ENCODE results near the gene TMEM232. TPM values are rescaled to one million over a fixed set of nuclear protein-coding genes. Genes with fewer than 3 reads are reported as not detected.

Gene TMEM232
- total RNA-seq, 4 donors from 2014 or later = 0.53 to 3.1 (median 1.5) TPM

DNA sequence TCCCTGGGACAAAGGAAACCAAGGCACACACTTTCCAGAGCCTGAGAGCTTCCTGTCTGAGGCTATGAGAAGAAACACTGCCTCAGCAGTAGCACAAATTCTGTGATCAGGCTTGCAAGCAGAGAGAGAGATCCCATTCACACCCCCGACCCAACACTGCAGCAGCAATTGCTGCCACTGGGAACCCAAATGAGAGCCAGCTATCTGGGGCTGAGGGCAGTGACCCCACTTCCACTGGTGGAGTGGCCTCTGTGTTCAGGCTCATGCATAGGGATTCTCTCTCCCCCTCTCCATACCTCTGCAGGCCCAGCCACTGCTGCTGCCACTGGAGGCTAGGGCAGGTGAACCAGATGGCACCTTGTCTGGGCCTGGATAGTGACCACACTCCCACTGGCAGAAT is 95.2 kb downstream of the TMEM232 start:
- intact Hi-C loops (cut with DNase I) = no loop called here
- DNase-seq = no peak
- no CpG with 5 or more reads among the region's 1 CpG for WGBS, 2 donors
- TF ChIP-seq POLR2A (IDR thresholded peaks at IDR 0.05) (no peak), CTCF (IDR thresholded peaks at IDR 0.05) (no peak)
- Histone ChIP-seq H3K27ac (no peak overlapping the region), H3K9me3 (no peaks in the 10 kb centered on the region), H3K27me3 (no peaks in the 10 kb centered on the region), H3K4me3 (no peak overlapping the region), H3K4me1 (no peaks in the 10 kb centered on the region), H3K36me3 (no peaks in the 10 kb centered on the region)

DNA sequence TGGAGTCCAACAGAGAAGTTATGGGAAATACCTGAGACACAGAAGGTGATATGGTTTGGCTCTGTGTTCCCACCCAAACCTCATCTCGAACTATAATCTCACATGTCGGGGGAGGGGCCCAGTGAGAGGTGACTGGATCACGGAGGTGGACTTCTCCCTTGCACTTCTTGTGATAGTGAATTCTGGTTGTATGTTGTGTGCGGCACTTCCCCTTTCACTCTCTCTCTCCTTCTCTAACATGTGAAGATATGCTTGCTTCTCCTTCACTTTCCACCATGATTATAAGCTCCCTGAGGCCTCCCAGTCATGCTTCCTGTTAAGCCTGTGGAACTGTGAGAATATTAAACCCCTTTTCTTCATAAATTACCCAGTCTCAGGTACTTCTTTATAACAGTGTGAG is 96.1 kb downstream of the TMEM232 start:
- H3K27ac ChIP-seq = no peak overlapping the region
- 89 to 92% methylated on average over 4 of the region's 4 CpGs for WGBS, 2 donors
- H3K27me3 ChIP-seq = no peaks in the 10 kb centered on the region
- intact Hi-C loops (cut with DNase I) = no loop called here
- no peaks in the 10 kb centered on the region for H3K4me1 ChIP-seq
- no peak for DNase-seq
- no peak for TF ChIP-seq POLR2A (IDR thresholded peaks at IDR 0.05)
- no peak for TF ChIP-seq CTCF (IDR thresholded peaks at IDR 0.05)
- H3K9me3 ChIP-seq = no peaks in the 10 kb centered on the region
- H3K36me3 ChIP-seq = no peaks in the 10 kb centered on the region
- H3K4me3 ChIP-seq = no peak overlapping the region

DNA sequence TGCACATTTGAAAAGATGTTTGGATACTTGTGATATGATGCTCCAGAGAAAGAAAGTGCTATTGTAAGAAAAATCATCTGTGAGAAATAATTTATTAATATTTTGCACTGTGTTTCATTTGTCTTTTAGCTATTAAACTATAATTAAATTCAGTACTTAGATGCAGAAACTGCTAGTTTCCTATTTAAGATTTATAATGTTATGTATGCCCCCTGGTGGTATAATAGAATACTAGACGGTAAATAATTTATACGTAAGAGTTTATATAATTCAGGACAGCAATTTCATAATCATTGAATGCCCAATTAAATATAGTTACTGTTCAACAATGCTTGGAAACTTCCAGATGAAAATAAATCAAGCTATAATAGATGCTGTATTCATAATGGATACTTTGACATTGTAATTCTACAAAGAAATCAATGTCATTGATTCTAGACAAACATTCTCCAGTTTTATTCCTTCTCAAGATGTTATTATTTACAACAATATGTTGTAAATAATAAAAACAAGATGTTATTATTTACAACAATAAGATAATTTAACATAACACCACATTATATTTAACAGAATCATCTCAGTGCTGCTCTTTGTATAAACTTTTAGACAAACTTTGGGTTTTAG is 101.0 kb downstream of the TMEM232 start:
- H3K4me3 ChIP-seq = no peak overlapping the region
- H3K27ac ChIP-seq = no peak overlapping the region
- no peaks in the 10 kb centered on the region for H3K27me3 ChIP-seq
- no peaks in the 10 kb centered on the region for H3K9me3 ChIP-seq
- no peak for DNase-seq
- WGBS, 2 donors = 0 to 3% methylated on average over 2 of the region's 2 CpGs
- peak in 4 of 6 experiments; percentile 8 to 48 (median 40) for TF ChIP-seq CTCF (IDR thresholded peaks at IDR 0.05)
- TF ChIP-seq POLR2A (IDR thresholded peaks at IDR 0.05) = no peak
- intact Hi-C loops (cut with DNase I) = no loop called here
- H3K36me3 ChIP-seq = no peaks in the 10 kb centered on the region
- no peaks in the 10 kb centered on the region for H3K4me1 ChIP-seq

GRCh38 chr5:110623874-110624273 is 102.6 kb downstream of the TMEM232 start:
- Histone ChIP-seq H3K27me3 (no peaks in the 10 kb centered on the region), H3K9me3 (no peaks in the 10 kb centered on the region), H3K4me1 (no peaks in the 10 kb centered on the region), H3K4me3 (no peak overlapping the region), H3K36me3 (no peaks in the 10 kb centered on the region), H3K27ac (no peak overlapping the region)
- intact Hi-C loops (cut with DNase I) = no loop called here
- DNase-seq = no peak
- TF ChIP-seq POLR2A (IDR thresholded peaks at IDR 0.05) (no peak), CTCF (IDR thresholded peaks at IDR 0.05) (no peak)

GRCh38 chr5:110618941-110619340 is 107.5 kb downstream of the TMEM232 start:
- WGBS, 2 donors = 90 to 93% methylated on average over 1 of the region's 1 CpG
- intact Hi-C loops (cut with DNase I) = no loop called here
- no peak overlapping the region for H3K27ac ChIP-seq
- H3K4me3 ChIP-seq = no peak overlapping the region
- DNase-seq = no peak
- H3K36me3 ChIP-seq = no peaks in the 10 kb centered on the region
- no peaks in the 10 kb centered on the region for H3K27me3 ChIP-seq
- no peaks in the 10 kb centered on the region for H3K4me1 ChIP-seq
- no peak for TF ChIP-seq CTCF (IDR thresholded peaks at IDR 0.05)
- no peak for TF ChIP-seq POLR2A (IDR thresholded peaks at IDR 0.05)
- H3K9me3 ChIP-seq = peaks cover 0 to 8% (median 0%) of the 10 kb centered on the region in 3 donors

Measured in esophagus squamous epithelium (tissue), 5 donors.